ENCODE results near the gene SIK3.

The SIK3 gene

GRCh38 chr11:116885951-116886655 is 212.1 kb downstream of the SIK3 start:
- no peaks in the 10 kb centered on the region for H3K9me3 ChIP-seq
- no peak for TF ChIP-seq CTCF (IDR thresholded peaks at IDR 0.05)
- no peak overlapping the region for H3K4me3 ChIP-seq (ENCODE audit: low read depth in 1 of 2, low read length in 1 of 2)
- H3K27ac ChIP-seq = no peak overlapping the region
- H3K36me3 ChIP-seq = peaks cover 13% of the 10 kb centered on the region
- H3K4me1 ChIP-seq (ENCODE audit: control insufficient read depth in 1 of 2, insufficient read depth in 1 of 2, low read depth in 1 of 2, low read length in 1 of 2) = peaks cover 5 to 8% of the 10 kb centered on the region in 2 experiments
- no peaks in the 10 kb centered on the region for H3K27me3 ChIP-seq

GRCh38 chr11:116882386-116882785 is 215.8 kb downstream of the SIK3 start:
- Histone ChIP-seq H3K36me3 (peaks cover 12% of the 10 kb centered on the region), H3K27me3 (no peaks in the 10 kb centered on the region), H3K4me1 (ENCODE audit: control insufficient read depth in 1 of 2, insufficient read depth in 1 of 2, low read depth in 1 of 2, low read length in 1 of 2) (no peaks in the 10 kb centered on the region), H3K27ac (no peak overlapping the region), H3K9me3 (no peaks in the 10 kb centered on the region), H3K4me3 (ENCODE audit: low read depth in 1 of 2, low read length in 1 of 2) (no peak overlapping the region)
- no peak for TF ChIP-seq CTCF (IDR thresholded peaks at IDR 0.05)

GRCh38 chr11:116881143-116881542 is 217.1 kb downstream of the SIK3 start:
- Histone ChIP-seq H3K27ac (no peak overlapping the region), H3K36me3 (peaks cover 17% of the 10 kb centered on the region), H3K27me3 (no peaks in the 10 kb centered on the region), H3K9me3 (no peaks in the 10 kb centered on the region), H3K4me1 (ENCODE audit: control insufficient read depth in 1 of 2, insufficient read depth in 1 of 2, low read depth in 1 of 2, low read length in 1 of 2) (no peaks in the 10 kb centered on the region), H3K4me3 (ENCODE audit: low read depth in 1 of 2, low read length in 1 of 2) (no peak overlapping the region)
- TF ChIP-seq CTCF (IDR thresholded peaks at IDR 0.05) = no peak

- no peaks in the 10 kb centered on the region for H3K9me3 ChIP-seq
- H3K27ac ChIP-seq = peak overlapping the region; percentile 23
- TF ChIP-seq CTCF (IDR thresholded peaks at IDR 0.05) = peak; percentile 65
- no peaks in the 10 kb centered on the region for H3K27me3 ChIP-seq
- peaks cover 28% of the 10 kb centered on the region for H3K36me3 ChIP-seq
- H3K4me3 ChIP-seq (ENCODE audit: low read depth in 1 of 2, low read length in 1 of 2) = no peak overlapping the region
- no peaks in the 10 kb centered on the region for H3K4me1 ChIP-seq (ENCODE audit: control insufficient read depth in 1 of 2, insufficient read depth in 1 of 2, low read depth in 1 of 2, low read length in 1 of 2)
Observed at GRCh38 chr11:116879800-116880625, 218.2 kb downstream of the SIK3 start.

GRCh38 chr11:116876656-116877055 is 221.6 kb downstream of the SIK3 start:
- H3K36me3 ChIP-seq = peaks cover 56% of the 10 kb centered on the region
- H3K4me1 ChIP-seq (ENCODE audit: control insufficient read depth in 1 of 2, insufficient read depth in 1 of 2, low read depth in 1 of 2, low read length in 1 of 2) = no peaks in the 10 kb centered on the region
- no peaks in the 10 kb centered on the region for H3K27me3 ChIP-seq
- TF ChIP-seq CTCF (IDR thresholded peaks at IDR 0.05) = no peak
- H3K27ac ChIP-seq = no peak overlapping the region
- no peak overlapping the region for H3K4me3 ChIP-seq (ENCODE audit: low read depth in 1 of 2, low read length in 1 of 2)
- H3K9me3 ChIP-seq = no peaks in the 10 kb centered on the region
